Gastroesophageal sphincter (tissue), 3 donors: ENCODE results near the gene PIK3R5.

Source experiments
- CTCF ChIP-seq, 4 experiments: fragments of 200-600 bp in 2 of 4; fragments of 450-650 bp in 2 of 4; sonication (generic) in 1 of 4; IDR thresholded peaks; one replicate each; pipeline ENCODE4 v1.5.1; 2017 to 2019; ENCODE audit warnings: antibody characterized with exemption in 4 of 4, mild to moderate bottlenecking in 2 of 4, moderate library complexity in 2 of 4
- EP300 ChIP-seq: sonication (generic); formaldehyde crosslinking; IDR thresholded peaks from one replicate; pipeline ENCODE4 v1.6.1; 2017; ENCODE audit warnings: antibody characterized with exemption, mild to moderate bottlenecking
- POLR2A ChIP-seq, 2 donors: fragments of 450-650 bp; IDR thresholded peaks; one replicate each; pipeline ENCODE4 v1.6.1; 2017; ENCODE audit warnings: antibody characterized with exemption in 2 of 2, mild to moderate bottlenecking in 2 of 2, moderate library complexity in 1 of 2
- POLR2AphosphoS5 ChIP-seq: sonication (generic); formaldehyde crosslinking; IDR thresholded peaks from one replicate; pipeline ENCODE4 v1.6.1; 2017; ENCODE audit warnings: antibody characterized with exemption

GRCh38 chr17:8855477-8856204 lies 109.9 kb downstream of the PIK3R5 start:
- no peak for TF ChIP-seq CTCF (IDR thresholded peaks at IDR 0.05)
- no peak for TF ChIP-seq POLR2A (IDR thresholded peaks at IDR 0.05)
- TF ChIP-seq EP300 = no peak
- TF ChIP-seq POLR2AphosphoS5 = no peak
